ENCODE data around the gene ANKFN1.

ANKFN1 gene

DNA sequence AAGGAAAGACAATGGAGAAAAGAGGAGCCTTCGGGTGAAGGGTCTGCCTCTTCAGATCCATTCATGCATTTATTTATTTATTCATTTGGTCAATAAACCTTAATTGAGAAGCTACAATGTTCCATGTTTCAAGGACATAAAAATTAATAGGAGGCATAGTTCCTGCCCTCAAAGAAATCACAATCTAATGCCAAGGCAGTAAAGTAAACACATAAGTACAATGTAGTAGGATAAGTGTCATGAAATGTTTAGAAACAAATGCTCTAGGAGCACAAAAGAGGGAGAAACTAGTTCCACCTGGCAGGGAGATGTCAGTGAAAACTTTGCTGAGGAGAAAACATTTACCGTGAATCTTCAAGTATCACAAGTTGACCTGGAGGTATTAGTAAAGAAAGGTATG is 336.7 kb downstream of the ANKFN1 start:
- no peak for DNase-seq (ENCODE audit: low read depth in 3 of 3, low spot score in 1 of 3)

- no peak for DNase-seq (ENCODE audit: low read depth in 3 of 3, low spot score in 1 of 3)
Measured at GRCh38 chr17:56495556-56495955, 342.3 kb downstream of the ANKFN1 start.

- DNase-seq (ENCODE audit: low read depth in 3 of 3, low spot score in 1 of 3): no peak
Measured at GRCh38 chr17:56497132-56497531, 343.9 kb downstream of the ANKFN1 start.

DNA sequence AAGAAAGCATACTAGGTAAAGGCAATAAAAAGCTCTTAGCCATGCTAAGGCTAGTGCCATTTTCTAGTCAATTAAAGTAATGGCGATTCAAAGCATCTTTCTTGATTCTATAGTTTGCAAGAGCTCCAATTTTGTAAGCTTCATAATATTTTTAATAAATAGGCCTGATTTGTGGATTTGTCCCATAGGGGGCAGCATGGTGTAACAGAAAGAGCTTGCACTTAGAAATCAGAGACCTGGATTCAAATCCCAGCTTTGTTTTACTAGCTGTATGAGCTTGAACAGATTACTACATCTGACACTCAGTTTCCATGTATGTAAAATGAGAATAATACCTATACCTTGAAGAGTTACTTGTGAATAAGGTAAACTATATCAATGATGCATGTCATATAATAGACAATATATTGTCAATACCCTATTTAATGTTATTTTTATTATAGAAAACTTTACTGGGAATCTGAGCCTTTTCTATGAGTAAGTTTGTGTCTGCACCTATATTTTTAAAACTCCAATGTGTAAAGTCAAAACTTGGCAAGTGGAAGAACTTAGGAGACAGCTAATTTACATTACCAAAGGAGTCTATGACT is 346.6 kb downstream of the ANKFN1 start:
- no peak for DNase-seq (ENCODE audit: low read depth in 3 of 3, low spot score in 1 of 3)

DNA sequence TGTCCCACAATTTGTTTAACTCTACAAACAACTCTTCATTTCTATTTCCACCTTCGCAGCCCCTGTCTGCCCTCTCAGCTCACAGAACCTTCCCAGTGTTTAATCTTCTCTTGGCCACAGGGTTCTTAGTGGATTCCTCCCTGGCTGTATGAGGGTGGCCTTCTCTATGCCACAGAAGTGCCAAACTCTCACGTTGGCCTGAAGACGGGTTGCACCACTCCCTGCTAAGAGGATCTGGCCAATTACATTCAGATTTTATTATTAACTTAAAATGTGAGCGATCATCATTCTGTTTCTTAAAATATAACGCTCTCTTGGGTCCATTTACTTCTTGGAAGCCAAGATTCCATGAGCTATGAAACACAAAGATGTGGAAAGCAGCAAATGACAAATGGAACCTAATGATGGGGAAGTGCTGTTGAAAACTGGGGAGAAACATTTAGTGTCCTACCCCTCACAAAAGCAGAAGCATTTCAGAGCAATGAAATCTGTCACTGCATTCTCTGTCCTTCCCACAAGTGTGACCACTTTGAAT is 348.9 kb downstream of the ANKFN1 start:
- DNase-seq (ENCODE audit: low read depth in 3 of 3, low spot score in 1 of 3): no peak

GRCh38 chr17:56505154-56505756 is 352.0 kb downstream of the ANKFN1 start:
- DNase-seq (ENCODE audit: low read depth in 3 of 3, low spot score in 1 of 3): no peak

- DNase-seq (ENCODE audit: low read depth in 3 of 3, low spot score in 1 of 3): no peak
Measured at GRCh38 chr17:56506349-56506748, 353.1 kb downstream of the ANKFN1 start.

DNA sequence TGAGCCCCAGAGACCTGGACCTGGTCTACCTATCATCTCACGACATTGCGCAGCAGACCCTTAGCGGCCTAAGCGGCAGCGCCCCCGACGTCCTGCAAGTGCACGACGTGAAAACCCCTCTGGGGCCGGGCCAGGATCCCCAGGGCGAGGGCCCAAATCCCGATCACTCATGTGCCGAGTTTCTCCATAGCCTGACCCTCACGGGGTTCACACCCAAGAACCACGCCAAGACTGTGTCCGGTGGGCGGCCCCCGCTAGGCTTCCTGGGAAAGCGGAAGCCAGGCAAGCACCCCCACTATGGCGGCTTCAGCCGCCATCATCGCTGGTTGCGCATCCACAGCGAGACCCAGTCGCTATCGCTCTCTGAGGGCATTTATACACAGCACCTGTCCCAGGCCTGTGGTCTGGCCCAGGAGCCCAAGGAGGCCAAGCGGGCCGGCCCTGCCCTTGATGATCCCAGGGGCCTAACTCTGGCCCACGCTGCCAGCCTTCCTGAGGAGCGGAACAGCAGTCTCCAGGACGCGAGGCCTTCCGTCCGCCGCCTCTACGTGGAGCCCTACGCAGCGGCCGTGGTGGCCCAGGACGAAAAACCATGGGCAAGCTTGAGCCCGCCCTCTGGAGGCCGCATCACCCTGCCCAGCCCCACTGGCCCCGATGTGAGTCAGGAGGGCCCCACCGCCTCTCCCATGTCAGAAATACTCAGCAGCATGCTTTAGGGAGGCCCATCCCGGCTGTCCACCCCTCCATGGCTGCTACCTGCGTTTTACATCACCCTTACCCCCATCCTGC is 357.5 kb downstream of the ANKFN1 start:
- no peak for DNase-seq (ENCODE audit: low read depth in 3 of 3, low spot score in 1 of 3)

DNA sequence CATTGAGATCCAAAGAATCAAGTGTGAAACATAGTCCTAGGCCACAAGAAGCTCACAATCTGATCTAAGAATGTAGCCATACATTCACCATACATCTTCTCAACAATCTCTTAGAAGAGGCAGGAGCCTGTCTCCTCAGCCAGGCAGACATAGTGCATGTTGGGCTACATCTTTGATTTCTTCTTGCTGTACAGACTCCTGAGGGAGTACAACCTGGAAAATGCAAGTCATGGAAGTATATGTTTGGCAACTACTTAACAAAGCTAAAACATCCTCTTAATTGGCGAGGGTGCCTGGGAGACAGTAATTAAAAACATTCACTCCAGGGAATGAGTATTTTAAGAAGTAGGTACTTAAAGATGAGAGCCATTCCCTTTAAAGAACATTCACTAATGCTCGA is 361.0 kb downstream of the ANKFN1 start:
- no peak for DNase-seq (ENCODE audit: low read depth in 3 of 3, low spot score in 1 of 3)

DNA sequence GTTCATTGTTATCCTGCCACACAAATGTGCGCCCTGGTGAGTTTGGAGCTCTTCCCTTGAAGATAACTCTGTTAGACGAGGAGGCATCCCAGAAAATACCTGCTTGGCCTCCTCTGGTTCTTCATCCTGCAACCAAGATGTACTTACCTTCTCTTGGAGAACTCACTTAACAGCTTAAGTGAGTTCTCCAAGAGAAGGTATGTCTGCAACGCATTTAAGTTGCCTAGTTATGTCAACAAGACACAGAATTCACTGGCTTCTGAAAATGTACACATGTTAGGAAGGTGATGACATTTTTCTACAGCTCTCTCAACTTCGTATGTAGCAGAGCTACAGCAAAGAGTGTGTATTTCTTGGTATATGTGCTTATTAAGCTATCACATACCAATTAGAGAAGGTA is 361.6 kb downstream of the ANKFN1 start:
- DNase-seq (ENCODE audit: low read depth in 3 of 3, low spot score in 1 of 3): no peak

DNA sequence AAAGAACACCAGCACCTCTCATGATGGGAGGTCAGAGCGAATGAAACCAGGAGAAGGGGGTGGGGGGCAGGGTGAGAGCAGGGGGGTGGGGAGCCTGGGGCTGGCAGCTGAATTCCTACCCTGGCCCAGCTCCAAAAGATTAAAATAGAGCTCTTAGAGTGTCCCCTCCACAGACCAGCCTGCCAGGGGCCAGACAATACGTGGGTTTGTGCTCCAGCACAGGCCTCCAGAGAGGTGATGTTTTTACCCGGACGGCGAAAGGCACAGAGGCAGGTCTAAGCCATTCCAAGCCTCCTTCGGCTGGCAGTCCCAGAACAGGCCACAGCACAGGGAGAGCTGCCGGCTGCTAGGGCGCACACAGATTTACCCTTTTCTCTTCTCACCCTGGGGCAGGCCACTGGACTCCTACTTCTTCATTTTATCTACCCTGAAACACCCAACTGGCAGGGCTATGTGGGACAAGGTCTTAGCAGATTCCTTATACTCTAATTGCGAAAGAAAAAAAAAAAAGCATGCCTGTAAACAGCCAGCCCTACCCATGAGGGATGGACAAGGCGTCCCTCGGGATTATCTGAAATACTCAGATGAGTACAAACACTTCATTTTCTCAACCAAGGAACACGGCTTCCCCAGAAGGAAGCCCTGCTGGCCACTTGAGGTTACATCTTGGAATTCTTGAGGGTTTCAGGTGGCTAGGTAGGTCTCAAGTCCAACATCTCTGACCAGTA is 368.3 kb downstream of the ANKFN1 start:
- no peak for DNase-seq (ENCODE audit: low read depth in 3 of 3, low spot score in 1 of 3)

DNA sequence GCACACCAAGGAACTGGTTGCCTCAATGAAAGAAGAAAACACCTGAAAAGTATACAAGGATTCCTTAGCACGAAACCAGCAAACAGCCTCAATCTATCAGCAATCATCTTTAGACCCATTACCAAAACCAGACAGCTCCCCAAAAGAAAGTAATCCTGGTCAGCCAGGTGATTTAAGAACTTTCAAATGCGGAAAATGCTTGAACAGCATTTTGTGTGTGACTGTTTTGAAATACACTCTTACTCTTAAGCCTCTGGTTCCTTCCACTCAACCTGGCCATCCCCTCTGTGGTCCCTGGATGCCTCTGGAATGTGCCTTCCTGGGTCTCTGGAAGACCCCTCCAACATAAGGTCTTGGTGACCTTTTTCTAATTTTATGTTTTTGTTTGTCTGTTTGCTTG is 369.8 kb downstream of the ANKFN1 start:
- no peak for DNase-seq (ENCODE audit: low read depth in 3 of 3, low spot score in 1 of 3)

- DNase-seq (ENCODE audit: low read depth in 3 of 3, low spot score in 1 of 3): no peak
Measured at GRCh38 chr17:56528696-56529095, 375.4 kb downstream of the ANKFN1 start.

DNA sequence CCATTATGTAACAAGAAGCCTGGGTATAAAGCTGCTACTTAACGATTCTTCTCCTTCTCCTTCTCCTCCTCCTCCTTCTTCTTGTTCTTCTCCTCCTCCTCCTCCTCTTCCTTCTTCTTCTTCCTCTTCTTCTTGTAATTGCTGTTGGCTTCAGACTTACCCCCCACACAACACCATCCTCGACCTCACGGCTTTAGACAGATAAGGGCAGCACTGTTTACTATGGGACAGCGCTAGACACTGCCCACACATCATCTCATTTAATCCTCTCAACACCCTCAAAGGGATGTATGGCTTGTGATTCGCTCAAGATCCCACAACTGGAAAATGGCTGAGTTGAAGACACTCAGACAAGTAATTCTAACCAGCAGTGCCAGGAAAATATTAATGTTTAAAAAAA is 379.7 kb downstream of the ANKFN1 start:
- DNase-seq (ENCODE audit: low read depth in 3 of 3, low spot score in 1 of 3): no peak

- no peak for DNase-seq (ENCODE audit: low read depth in 3 of 3, low spot score in 1 of 3)
Measured at GRCh38 chr17:56536766-56537165, 383.5 kb downstream of the ANKFN1 start.

DNA sequence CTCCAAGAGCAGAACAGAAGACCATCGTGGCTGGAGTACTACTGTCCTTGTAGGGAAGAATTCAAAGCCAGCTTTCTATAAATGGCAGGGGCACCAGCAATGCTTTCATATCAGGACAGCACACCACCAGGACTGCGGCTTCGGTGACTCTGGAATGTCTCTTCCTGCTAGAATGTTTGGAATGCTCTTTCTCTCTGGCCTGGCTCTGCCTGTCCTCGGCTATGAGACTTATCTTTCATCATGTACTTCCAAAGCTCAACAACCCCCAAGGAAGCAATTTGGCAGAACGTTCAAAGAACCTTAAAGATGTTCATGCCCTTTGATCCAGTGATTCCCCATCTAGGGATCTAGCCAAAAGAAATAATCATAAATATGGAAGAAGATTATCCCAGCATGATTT is 387.6 kb downstream of the ANKFN1 start:
- DNase-seq (ENCODE audit: low read depth in 3 of 3, low spot score in 1 of 3): no peak

GRCh38 chr17:56543280-56543679 is 390.0 kb downstream of the ANKFN1 start:
- DNase-seq (ENCODE audit: low read depth in 3 of 3, low spot score in 1 of 3): no peak

- DNase-seq (ENCODE audit: low read depth in 3 of 3, low spot score in 1 of 3): no peak
Measured at GRCh38 chr17:56545106-56545505, 391.8 kb downstream of the ANKFN1 start.

DNA sequence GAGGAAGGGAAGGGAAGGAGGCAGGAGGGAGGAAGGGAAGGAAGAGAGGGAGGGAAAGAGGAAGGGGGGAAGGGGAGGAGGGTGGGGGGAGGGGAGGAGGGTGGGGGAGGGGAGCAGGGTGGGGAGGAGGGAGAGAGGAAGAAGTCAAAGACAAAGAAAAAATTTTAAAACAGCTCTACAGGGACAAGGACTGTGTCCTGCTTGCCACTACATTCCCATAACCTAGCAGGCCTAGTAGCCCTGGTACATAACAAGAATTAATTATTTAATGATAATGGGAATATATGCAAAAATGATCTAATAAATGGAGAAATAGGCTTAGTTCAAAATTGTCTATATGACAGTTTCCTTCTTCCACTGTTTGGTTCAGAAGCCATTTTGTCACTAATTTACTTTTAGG is 392.7 kb downstream of the ANKFN1 start:
- no peak for DNase-seq (ENCODE audit: low read depth in 3 of 3, low spot score in 1 of 3)

GRCh38 chr17:56548661-56549060 is 395.4 kb downstream of the ANKFN1 start:
- DNase-seq (ENCODE audit: low read depth in 3 of 3, low spot score in 1 of 3): no peak

GRCh38 chr17:56549501-56549900 is 396.2 kb downstream of the ANKFN1 start:
- DNase-seq (ENCODE audit: low read depth in 3 of 3, low spot score in 1 of 3): no peak

DNA sequence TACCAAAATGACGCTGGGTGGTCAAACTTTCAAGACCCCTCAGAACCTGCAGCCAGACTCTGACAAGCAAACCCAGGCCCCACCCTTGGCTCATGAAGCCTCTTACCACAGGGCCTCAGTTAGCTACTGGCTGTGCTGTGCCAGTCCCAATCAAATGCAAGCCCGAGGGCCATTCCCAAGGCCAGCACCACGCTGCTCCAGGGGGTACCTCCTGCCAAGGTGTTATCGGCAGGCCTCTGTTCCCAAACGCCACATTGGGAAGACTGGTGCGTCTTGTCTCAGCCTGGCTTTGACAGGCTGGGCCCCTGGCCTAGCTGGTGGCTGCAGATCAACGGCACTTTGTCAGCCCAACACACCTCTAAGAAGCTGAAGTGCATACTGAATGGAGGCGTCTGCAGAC is 404.4 kb downstream of the ANKFN1 start:
- no peak for DNase-seq (ENCODE audit: low read depth in 3 of 3, low spot score in 1 of 3)

Data from stimulated activated CD4-positive, alpha-beta T cell treated with anti-CD3 and anti-CD28 coated beads, TNF-alpha, amount 100 ng/mL, for 1 hour (primary cell).